GM10266 (cell line): ENCODE measurements around the gene PI4KA.
"Not testable (repeated sequence)": the region's sequence is repeated elsewhere in the genome, so short reads cannot be mapped to it uniquely, and the experiment has no call there.

ENCODE experiments used
- DNase-seq: peaks from one replicate; pipeline ENCODE4 v3.0.0; 2012; ENCODE audit errors: extremely low spot score
- CTCF ChIP-seq: IDR thresholded peaks from 2 replicates; pipeline ENCODE4 v1.5.1; 2012; ENCODE audit warnings: mild to moderate bottlenecking, low read depth; ENCODE audit not compliant: control insufficient read depth, insufficient read depth; ENCODE audit errors: missing control alignments

PI4KA gene

GRCh38 chr22:20774882-20775281 lies 83.7 kb downstream of the PI4KA start:
- TF ChIP-seq CTCF: no peak
- DNase-seq: no peak

- no peak for TF ChIP-seq CTCF
- no peak for DNase-seq
Measured at GRCh38 chr22:20773793-20774212, 84.8 kb downstream of the PI4KA start, which contains the start of gene SERPIND1. Gene SERPIND1, plus strand, starts transcription at chr22:20774113. Its CDS starts 5,200 bp downstream, at chr22:20779313.

- TF ChIP-seq CTCF: no peak
- no peak for DNase-seq
Measured at GRCh38 chr22:20771918-20772625, 86.5 kb downstream of the PI4KA start.

GRCh38 chr22:20769496-20769826 lies 89.2 kb downstream of the PI4KA start:
- not testable (repeated sequence) for DNase-seq

GRCh38 chr22:20766530-20766929 lies 92.1 kb downstream of the PI4KA start:
- no peak for TF ChIP-seq CTCF
- no peak for DNase-seq

GRCh38 chr22:20765938-20766337 lies 92.7 kb downstream of the PI4KA start:
- no peak for DNase-seq
- TF ChIP-seq CTCF: no peak

- no peak for TF ChIP-seq CTCF
- DNase-seq: no peak
Measured at GRCh38 chr22:20764729-20765128, 93.9 kb downstream of the PI4KA start.

GRCh38 chr22:20764471-20764720 lies 94.2 kb downstream of the PI4KA start:
- DNase-seq: no peak
- TF ChIP-seq CTCF: no peak
